ENCODE results near the gene HLA-B.

Gene HLA-B

DNA sequence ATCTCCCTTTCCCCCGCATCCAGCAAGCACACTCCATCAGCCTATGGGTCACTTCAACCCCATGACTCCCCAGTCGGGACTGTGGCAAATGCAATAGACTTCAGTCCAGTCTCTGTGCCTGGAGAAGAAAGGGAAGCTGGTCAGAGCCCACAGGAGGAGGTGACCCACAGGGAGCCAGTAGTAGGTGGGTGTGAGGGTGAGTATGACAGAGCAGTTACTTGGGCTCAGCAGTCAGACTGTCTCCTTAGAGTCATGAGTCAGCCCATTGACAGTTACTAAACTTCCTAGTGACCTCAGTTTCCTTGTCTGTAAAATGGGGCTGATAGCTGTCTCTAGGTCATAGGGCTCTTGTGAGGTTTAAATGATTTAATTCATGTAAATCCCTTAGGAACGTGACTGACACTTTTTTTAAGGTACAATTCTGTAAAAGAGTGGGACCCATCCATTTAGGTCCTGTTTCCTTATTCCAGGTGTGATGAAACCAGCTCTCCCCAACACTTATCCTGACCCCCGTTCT lies 51.2 kb downstream of the HLA-B start:
- no peak for DNase-seq (ENCODE audit: low spot score)

DNA sequence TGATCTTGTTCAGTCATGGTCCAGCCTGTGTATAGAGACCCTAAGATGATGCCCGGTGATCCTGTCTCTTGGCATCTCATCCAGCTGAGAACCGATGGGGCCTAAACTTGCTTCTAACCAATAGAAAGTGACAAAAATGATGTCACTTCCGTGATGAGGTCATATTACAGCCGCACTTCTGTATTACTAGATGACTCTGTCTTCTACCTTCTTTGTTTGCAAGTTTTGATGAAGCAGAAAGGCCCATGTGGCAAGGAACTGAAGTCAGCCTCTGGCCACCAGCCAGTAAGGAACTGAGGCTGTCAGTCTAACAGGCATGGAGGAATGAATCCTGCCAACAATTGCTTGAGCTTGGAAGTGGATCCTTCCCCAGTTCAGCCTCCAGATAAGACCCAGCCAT lies 52.3 kb downstream of the HLA-B start:
- DNase-seq (ENCODE audit: low spot score), result no peak
